ENCODE results near the gene PTPN13.

Gene PTPN13

GRCh38 chr4:86593688-86594558 is at the start of gene PTPN13:
Gene PTPN13, plus strand, starts transcription at chr4:86594315. Its CDS starts 40,942 bp downstream, at chr4:86635257.
- DNase-seq = peak; percentile 23

DNA sequence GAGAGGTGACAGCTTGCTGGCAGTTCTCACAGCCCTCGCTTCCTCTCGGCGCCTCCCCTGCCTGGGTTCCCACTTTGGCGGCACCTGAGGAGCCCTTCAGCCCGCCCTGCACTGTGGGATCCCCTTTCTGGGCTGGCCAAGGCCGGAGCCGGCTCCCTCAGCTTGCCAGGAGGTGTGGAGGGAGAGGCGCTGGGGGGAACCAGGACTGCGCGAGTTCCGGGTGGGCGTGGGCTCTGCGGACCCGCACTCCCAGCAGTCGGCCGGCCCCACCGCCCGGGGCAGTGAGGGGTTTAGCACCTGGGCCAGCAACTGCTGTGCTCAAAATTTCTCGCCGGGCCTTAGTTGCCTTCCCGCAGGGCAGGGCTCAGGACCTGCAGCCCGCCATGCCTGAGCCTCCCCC is 47.0 kb upstream of the PTPN13 start:
- no peak for DNase-seq

GRCh38 chr4:86549163-86549788 is 44.8 kb upstream of the PTPN13 start:
- no peak for DNase-seq

DNA sequence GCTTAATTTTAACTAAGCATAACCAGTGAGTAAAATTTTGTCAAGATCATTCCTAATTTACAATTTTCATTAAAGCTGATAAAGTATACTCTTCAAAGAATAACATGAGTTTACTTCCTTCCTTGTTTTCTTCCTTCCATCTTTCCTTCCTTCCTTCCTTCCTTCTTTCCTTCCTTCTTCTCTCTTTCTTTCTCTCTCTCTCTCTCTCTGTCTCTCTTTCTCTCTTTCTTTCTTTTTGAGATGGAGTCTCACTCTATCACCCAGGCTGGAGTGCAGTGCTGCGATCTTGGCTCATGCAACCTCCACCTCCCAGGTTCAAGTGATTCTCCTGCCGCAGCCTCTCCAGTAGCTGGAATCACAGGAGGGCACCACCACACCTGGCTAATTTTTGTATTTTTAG is 42.7 kb upstream of the PTPN13 start:
- DNase-seq = no peak

- DNase-seq = no peak
Measured at GRCh38 chr4:86554646-86555045, 39.5 kb upstream of the PTPN13 start.

DNA sequence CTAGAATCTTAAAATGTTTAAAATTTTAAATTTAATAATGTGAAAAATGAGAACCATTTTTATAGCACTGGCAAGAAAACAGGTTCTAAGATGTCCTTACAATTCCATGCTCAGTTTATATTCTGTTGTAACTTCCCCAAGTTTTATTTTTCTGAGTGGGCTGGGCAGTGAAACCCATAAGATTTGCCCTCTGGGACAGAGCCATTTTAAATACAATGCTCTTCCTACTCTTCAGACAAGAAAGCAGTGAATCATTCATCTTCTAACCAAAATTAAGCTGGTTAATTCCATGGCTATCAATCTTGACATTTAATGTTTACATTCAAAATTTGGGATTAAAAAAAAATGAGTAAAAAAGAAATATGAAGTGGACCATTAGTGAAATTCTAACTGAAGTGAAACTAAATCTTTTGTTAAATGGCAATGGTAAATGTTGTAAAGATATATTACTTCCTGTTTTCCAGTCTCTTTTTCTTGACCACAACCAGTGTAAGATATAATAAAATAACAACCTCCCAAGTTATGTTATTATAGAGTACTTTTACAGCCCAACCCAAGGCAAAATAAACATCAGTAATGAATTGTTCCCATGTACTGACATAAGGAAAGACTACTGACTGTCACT is 37.2 kb upstream of the PTPN13 start:
- no peak for DNase-seq

GRCh38 chr4:86557526-86557925 is 36.6 kb upstream of the PTPN13 start:
- no peak for DNase-seq

GRCh38 chr4:86558258-86558657 is 35.9 kb upstream of the PTPN13 start:
- no peak for DNase-seq

GRCh38 chr4:86558797-86559196 is 35.3 kb upstream of the PTPN13 start:
- DNase-seq = no peak

DNA sequence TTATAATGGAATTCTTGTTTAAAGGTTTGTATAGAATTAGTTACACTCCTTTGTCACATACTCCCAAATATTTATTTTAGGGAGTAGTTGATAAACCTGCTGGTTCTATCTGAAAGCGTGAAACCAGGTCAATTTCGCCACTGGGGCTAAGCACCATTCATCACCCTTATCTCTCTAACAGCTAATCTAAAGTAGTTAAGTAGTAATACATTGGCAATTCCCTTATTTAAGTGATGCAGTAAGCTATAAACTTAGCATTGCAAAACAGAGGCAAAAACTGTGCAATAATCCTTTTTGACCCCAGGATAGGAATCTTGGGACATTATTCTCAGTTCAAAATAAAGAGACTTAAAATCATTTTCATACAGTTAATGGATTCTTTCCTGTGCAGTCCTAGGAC is 33.7 kb upstream of the PTPN13 start:
- DNase-seq = no peak

DNA sequence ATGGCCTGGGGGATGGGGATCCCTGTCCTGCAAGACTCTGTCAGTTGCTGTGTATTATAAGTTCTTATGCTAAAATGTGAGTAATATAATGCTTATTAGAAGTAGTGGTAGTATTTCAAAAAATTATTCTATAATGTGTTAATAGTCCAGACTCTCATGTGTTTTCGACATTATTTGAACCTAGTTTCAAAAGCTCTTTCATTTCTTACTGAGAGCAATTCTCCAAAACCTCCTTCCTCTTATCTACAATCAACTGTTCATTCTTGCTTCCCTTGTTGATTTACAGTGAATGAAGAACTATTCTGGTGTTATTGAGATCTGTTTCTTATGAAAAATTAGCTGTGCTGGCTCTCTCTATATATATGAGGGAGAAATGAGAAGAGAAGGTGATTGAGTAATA is 32.9 kb upstream of the PTPN13 start:
- no peak for DNase-seq

- DNase-seq = no peak
Measured at GRCh38 chr4:86563416-86563815, 30.7 kb upstream of the PTPN13 start.

DNA sequence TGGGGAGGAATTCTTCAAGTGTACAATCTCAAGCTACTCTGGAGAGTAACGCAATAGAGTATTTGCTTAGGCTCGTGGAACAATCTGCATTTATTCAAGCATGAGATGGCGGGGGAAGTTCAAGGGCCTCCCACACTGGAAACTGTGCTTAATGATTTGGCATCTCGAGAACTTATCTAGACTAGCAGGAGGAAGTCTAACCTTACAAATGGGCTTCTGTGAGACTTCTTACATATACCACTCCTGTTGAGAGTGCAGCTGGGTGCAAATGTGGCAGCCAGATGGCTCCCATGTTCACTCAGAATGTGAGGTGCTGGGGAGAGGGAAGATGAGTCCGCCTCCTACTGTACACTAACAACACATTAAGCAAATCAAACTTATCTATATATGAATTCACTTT is 29.3 kb upstream of the PTPN13 start:
- DNase-seq = no peak

DNA sequence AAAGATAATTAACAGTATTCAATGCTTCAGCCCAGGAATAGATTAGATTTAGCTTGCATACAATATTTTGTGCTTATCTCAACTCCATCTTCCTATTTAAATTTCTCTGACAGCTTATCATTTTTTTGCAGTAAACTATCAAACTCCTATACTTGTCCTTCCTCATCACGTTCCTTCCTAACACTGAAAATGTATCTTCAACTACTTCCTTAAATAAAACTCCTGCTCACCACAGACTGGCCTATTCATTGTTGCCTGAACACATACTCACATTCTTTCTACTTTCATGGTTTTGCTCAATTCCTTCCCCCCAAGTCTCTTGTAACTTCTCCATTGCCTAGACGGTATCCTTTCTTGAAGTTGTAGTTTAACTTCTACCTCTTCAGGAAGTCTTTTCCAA is 28.5 kb upstream of the PTPN13 start:
- no peak for DNase-seq

DNA sequence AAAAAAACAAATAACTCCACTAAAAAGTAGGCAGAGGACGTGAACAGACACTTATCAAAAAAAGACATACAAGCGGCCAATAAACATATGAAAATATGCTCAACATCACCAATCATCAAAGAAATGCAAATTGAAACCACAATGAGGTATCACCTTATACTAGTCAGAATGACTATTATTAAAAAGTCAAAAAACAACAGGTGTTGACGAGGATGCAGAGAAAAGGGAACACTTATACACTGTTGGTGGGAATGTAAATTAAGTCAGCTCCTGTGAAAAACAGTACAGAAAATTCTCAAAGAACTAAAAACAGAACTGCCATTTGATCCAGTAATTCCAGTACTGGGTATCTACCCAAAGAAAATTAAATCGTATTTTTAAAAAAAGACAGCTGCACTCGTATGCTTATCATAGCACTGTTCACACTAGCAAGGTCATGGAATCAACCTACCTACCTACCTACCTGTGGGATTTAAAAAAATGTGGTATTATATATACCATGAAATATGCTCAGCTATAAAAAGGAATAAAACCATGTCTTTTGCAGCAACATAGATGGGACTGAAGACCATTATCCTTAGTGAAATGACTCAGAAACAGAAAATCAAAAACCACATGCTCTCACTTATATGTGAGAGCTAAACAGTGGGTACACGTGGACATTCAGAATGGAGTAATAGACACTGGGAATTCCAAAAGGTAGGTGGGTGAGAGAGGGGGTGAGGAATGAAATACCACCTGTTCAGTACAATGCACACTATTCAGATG is 24.8 kb upstream of the PTPN13 start:
- DNase-seq = no peak

- no peak for DNase-seq
Measured at GRCh38 chr4:86579941-86580340, 14.2 kb upstream of the PTPN13 start.

GRCh38 chr4:86582410-86582809 is 11.7 kb upstream of the PTPN13 start:
- DNase-seq = no peak

- no peak for DNase-seq
Measured at GRCh38 chr4:86586160-86586572, 7.9 kb upstream of the PTPN13 start.

- DNase-seq = no peak
Measured at GRCh38 chr4:86586626-86587380, 7.3 kb upstream of the PTPN13 start.

DNA sequence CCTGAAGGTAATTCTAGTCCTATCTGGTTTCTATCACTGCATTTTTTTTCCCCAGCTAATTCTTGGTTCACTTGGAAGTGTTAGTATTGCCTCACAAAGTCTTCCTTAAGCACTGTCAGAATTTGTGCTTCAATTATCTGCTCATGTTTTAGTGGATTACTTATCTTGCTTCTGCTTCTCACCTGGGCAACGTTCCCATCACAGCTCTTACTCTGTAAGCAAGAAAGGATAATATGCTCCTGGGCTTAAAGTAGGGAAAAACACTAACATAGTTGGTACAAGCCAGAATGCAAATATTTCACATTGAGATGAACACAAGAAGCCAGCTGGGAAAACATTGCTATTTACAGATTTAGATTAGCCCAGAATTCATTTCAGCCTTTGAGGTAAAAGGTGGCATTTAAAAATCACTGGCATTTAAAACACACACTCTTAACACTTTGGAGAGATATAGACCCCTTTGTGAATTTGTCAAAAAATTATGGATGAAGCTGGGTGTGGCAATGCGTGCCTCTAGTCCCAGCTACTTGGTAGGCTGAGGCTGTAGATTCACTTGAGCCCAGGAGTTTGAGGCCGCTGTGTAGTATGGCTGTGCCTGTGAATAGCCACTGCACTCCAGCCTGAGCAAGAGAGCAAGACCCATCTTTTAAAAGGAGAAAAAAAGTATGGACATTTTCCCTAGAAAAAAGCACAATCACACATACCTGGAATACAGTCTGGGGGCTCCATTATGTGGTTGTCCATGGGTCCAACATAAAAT is 6.6 kb upstream of the PTPN13 start:
- DNase-seq = no peak

DNA sequence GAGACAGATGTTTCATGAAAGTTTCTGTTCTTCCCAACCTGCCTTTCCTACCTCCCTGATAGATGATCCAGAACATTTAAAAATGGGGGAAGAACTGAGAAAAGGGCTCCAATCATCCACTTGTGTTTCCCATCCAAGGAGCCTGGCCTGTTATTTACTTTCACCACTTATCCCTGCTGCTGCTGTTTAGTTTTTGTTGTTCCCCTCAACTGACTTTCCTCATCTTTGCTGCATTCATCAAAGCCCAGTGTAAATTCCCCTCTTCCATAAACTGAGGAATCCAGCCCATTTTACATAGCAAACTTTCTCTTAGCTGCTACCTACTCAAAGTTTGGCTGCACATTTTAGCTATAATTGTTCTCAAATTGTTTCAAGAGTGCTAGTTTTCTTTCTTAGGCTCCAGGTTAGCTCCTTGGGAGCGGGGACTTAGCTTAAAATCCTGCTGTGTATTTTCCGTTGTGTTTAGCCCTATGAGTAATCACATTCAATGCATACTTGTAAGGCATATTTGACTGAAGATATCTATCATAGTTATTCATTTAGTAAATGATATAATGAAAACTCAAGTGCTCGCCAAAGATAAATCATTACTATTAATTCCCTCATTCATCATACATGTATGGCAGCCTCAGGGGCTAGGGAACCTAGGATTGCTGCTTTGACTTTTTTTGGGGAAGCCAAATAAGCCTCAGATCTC is 1.4 kb upstream of the PTPN13 start:
- DNase-seq = no peak
